ENCODE results near the gene MAP3K14.
A peak's percentile ranks its signal among the peaks of the same experiment; 100 is the strongest.
"Not testable (repeated sequence)": the region's sequence is repeated elsewhere in the genome, so short reads cannot be mapped to it uniquely, and the experiment has no call there.

The MAP3K14 gene

GRCh38 chr17:45316434-45317110 is at the start of gene MAP3K14:
MAP3K14 (minus strand) TSS chr17:45317020; CDS start chr17:45290745, 26,275 bp downstream.
- DNase-seq (ENCODE audit: low read depth in 2 of 2): peak in 1 of 2 donors; percentile 47

DNA sequence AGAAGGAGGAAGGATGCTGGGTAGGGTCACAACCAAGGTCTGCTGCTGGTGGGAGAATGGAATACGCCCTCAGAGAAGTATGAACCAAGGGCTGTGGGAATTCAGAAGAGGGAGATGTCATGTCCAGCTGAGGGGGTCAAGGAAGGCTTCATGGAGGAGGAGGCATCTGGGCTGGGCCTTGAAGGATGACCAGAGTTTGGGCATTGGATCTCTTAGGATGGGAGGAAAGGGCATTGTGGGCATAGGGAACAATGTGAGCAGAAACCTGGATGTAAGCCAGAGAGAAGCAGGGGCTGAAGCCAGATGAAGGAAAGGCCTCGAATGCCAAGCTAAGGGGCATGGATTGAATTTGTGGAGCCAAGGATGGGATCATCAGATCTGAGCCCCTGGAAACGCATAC is 49.2 kb upstream of the MAP3K14 start:
- no peak for DNase-seq (ENCODE audit: low read depth in 2 of 2)

GRCh38 chr17:45364531-45365390 is 47.9 kb upstream of the MAP3K14 start:
- DNase-seq (ENCODE audit: low read depth in 2 of 2): no peak

DNA sequence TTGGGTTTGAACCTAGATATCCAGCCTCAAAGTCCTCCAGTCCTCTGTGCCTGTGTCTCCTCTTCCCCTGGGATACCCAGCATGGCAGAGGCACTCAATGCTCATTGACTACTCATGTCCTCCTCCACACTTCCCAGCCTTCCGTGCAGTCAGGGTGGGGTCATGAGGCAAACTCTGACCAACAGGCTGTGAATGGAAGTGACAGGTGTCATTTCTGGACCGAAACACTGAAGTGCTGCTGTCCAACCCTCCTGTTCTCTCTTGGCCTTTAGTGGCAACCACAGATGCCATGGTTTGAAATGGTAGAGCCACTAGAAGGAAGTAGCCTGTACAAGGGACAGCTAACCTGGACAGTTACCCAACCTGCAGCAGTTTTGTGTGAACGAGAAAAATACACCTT is 46.7 kb upstream of the MAP3K14 start:
- no peak for DNase-seq (ENCODE audit: low read depth in 2 of 2)

- no peak for DNase-seq (ENCODE audit: low read depth in 2 of 2)
Observed at GRCh38 chr17:45361976-45362375, 45.2 kb upstream of the MAP3K14 start.

GRCh38 chr17:45361451-45361850 is 44.6 kb upstream of the MAP3K14 start:
- DNase-seq (ENCODE audit: low read depth in 2 of 2): no peak

GRCh38 chr17:45357364-45357997 is 40.7 kb upstream of the MAP3K14 start:
- no peak for DNase-seq (ENCODE audit: low read depth in 2 of 2)

DNA sequence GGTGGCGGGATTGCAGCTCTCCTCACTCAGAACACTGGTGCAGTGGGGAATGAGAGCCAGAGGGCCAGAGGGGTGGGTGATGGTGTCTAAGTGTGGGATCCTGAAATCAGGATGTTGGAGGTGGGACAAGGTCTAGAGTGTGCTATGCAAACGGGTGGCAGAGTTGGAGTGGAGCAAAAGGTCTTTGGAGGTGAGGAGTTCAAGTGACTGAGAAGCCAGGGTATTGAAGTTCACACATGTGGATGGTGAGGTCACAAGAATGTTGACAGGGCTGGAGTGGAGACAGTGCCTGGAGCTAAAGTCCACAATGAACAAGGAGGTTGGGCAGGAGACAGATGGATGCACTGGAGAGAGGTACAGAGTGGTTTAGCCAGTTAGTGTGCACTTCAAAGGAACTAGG is 38.3 kb upstream of the MAP3K14 start:
- DNase-seq (ENCODE audit: low read depth in 2 of 2): no peak

GRCh38 chr17:45353043-45353442 is 36.2 kb upstream of the MAP3K14 start:
- DNase-seq (ENCODE audit: low read depth in 2 of 2): peak; percentile 7 to 13

GRCh38 chr17:45351831-45352230 is 35.0 kb upstream of the MAP3K14 start:
- no peak for DNase-seq (ENCODE audit: low read depth in 2 of 2)

- no peak for DNase-seq (ENCODE audit: low read depth in 2 of 2)
Observed at GRCh38 chr17:45347444-45347843, 30.6 kb upstream of the MAP3K14 start.

DNA sequence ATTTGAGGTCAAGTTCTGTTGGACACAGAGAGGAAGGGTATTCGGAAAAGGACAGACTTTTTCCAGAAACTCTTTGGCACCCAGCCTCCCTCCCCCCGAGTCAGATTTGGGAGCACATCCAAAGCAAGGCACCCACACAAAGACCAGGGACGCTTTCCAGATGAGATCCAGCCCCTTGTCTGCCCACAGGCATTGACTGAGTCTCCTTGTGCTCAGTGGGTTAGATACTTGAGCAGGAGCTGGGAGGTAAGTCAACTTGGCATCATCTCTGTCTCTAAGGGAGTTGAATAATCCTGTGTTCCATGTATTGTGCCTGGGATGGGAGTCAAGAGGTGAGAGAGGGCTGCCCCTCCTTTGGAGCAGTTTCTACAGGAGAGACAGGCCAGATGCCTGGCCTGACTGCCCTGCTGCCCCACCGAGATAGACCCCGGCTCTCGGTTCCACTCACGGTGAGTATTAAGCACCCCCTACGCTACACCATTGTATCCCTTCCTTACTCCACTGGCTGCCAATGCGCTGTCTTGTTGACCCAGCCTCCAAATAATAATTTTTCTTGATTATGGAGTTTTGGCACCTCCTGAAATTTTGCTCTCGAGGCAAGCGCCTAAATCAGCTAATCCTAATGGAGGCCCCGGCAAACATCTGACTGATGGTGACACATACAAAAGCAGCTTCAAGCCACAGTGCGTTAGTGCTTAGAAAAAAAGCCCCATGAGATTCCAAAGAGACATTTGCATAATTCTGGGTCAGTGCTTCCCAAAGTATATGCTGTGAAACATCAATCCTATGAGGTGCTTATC is 29.6 kb upstream of the MAP3K14 start:
- DNase-seq (ENCODE audit: low read depth in 2 of 2): no peak

- no peak for DNase-seq (ENCODE audit: low read depth in 2 of 2)
Observed at GRCh38 chr17:45345554-45346215, 28.9 kb upstream of the MAP3K14 start.

GRCh38 chr17:45345246-45345553 is 28.4 kb upstream of the MAP3K14 start:
- DNase-seq (ENCODE audit: low read depth in 2 of 2): no peak

DNA sequence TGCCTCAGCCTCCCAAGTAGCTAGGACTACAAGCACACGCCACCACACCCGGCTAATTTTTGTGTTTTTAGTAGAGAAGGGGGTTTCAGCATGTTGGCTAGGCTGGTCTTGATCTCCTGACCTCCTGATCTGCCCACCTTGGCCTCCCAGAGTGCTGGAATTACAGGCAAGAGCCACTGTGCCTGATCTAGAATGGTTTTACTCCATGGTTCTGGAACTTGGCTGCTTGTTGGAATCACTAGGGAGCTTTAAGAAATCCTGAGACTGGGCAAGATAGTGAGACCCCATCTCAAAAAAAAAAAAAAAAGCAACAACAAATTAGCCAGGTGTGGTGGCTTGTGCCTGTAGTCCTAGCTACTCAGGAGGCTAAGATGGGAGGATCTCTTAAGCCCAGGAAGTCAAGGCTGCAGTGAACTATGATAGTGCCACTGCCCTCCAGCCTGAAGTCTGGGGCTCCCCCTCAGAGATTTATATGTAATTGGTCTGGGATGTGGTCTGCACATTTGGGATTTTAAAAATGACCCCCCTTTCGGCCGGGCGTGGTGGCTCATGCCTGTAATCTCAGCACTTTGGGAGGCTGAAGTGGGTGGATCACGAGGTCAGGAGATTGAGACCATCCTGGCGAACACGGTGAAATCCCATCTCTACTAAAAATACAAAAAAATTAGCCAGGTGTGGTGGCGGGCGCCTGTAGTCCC is 27.3 kb upstream of the MAP3K14 start:
- DNase-seq (ENCODE audit: low read depth in 2 of 2): not testable (repeated sequence)

GRCh38 chr17:45342871-45343526 is 26.2 kb upstream of the MAP3K14 start:
- DNase-seq (ENCODE audit: low read depth in 2 of 2): no peak

DNA sequence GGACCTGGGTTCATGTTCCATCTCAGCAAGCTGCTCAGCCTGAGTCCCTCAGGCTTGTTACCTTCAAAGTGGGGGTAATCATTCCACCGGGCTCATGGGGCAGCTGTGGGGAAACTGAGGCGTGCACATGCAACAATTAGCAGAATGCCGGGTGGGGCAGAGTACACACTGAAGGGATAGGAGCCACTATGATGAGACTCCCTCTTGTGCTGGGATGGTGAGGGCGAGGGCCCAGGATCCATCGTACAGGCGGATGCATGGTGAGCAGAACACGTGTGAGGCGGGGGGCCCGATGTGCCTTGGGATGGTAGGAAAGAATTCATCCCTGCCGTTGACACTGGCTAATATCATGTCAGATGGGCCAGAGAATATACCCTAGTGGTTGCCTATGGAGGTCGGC is 25.5 kb upstream of the MAP3K14 start:
- DNase-seq (ENCODE audit: low read depth in 2 of 2): no peak

GRCh38 chr17:45341533-45342158 is 24.8 kb upstream of the MAP3K14 start:
- no peak for DNase-seq (ENCODE audit: low read depth in 2 of 2)

- DNase-seq (ENCODE audit: low read depth in 2 of 2): no peak
Observed at GRCh38 chr17:45339646-45340605, 23.1 kb upstream of the MAP3K14 start.
